GM18508 (cell line): ENCODE measurements around the gene BATF.

Experiments
- ATAC-seq: cut with Tn5 transposase; IDR thresholded peaks from one replicate; pipeline ENCODE4 v1.9.1; 2021; ENCODE audit warnings: moderate number of reproducible peaks; ENCODE audit not compliant: insufficient read depth, unreplicated experiment

The BATF gene

GRCh38 chr14:75558440-75558839 lies 36.2 kb downstream of the BATF start:
- no peak for ATAC-seq

GRCh38 chr14:75559045-75559444 lies 36.8 kb downstream of the BATF start:
- ATAC-seq: no peak

GRCh38 chr14:75559451-75560222 lies 37.4 kb downstream of the BATF start:
- ATAC-seq: no peak

- no peak for ATAC-seq
Measured at GRCh38 chr14:75561013-75561432, 38.8 kb downstream of the BATF start.

GRCh38 chr14:75562089-75562488 lies 39.8 kb downstream of the BATF start:
- no peak for ATAC-seq

GRCh38 chr14:75562489-75562888 lies 40.2 kb downstream of the BATF start:
- ATAC-seq: no peak

GRCh38 chr14:75563931-75564330 lies 41.7 kb downstream of the BATF start:
- no peak for ATAC-seq

- no peak for ATAC-seq
Measured at GRCh38 chr14:75565056-75565455, 42.8 kb downstream of the BATF start.

GRCh38 chr14:75566321-75566720 lies 44.1 kb downstream of the BATF start:
- ATAC-seq: no peak

GRCh38 chr14:75566752-75567151 lies 44.5 kb downstream of the BATF start:
- ATAC-seq: no peak

- no peak for ATAC-seq
Measured at GRCh38 chr14:75568140-75568539, 45.9 kb downstream of the BATF start.

GRCh38 chr14:75568791-75569190 lies 46.5 kb downstream of the BATF start:
- no peak for ATAC-seq

GRCh38 chr14:75570797-75571196 lies 48.5 kb downstream of the BATF start:
- no peak for ATAC-seq

- no peak for ATAC-seq
Measured at GRCh38 chr14:75572104-75572503, 49.8 kb downstream of the BATF start.

- ATAC-seq: no peak
Measured at GRCh38 chr14:75577090-75577489, 54.8 kb downstream of the BATF start.

- no peak for ATAC-seq
Measured at GRCh38 chr14:75577729-75578101, 55.4 kb downstream of the BATF start.

GRCh38 chr14:75578102-75578785 lies 56.0 kb downstream of the BATF start, which contains the start of gene FLVCR2:
Gene FLVCR2, plus strand, starts transcription at chr14:75578620. Its CDS starts 353 bp downstream, at chr14:75578973.
- ATAC-seq: no peak

- no peak for ATAC-seq
Measured at GRCh38 chr14:75578786-75579337, 56.6 kb downstream of the BATF start.

GRCh38 chr14:75579338-75579864 lies 57.1 kb downstream of the BATF start:
- no peak for ATAC-seq

- no peak for ATAC-seq
Measured at GRCh38 chr14:75579882-75580281, 57.6 kb downstream of the BATF start.

- ATAC-seq: no peak
Measured at GRCh38 chr14:75587388-75587787, 65.1 kb downstream of the BATF start.
